ENCODE data around the gene COMT. TPM values are rescaled to one million over a fixed set of nuclear protein-coding genes. Genes with fewer than 3 reads are reported as not detected.

COMT gene
- total RNA-seq, 1 experiment from 2014 or later: 30.8 TPM

- no peaks in the 10 kb centered on the region for H3K36me3 Mint-ChIP-seq
- no peak overlapping the region for H3K27ac Mint-ChIP-seq
- no peaks in the 10 kb centered on the region for H3K9me3 Mint-ChIP-seq
- TF ChIP-seq ZNF423 (CRISPR knock-in tag; IDR thresholded peaks at IDR 0.05): no peak
- TF ChIP-seq GABPB1 (CRISPR knock-in tag; IDR thresholded peaks at IDR 0.05): no peak
- TF ChIP-seq, protein P1, sequence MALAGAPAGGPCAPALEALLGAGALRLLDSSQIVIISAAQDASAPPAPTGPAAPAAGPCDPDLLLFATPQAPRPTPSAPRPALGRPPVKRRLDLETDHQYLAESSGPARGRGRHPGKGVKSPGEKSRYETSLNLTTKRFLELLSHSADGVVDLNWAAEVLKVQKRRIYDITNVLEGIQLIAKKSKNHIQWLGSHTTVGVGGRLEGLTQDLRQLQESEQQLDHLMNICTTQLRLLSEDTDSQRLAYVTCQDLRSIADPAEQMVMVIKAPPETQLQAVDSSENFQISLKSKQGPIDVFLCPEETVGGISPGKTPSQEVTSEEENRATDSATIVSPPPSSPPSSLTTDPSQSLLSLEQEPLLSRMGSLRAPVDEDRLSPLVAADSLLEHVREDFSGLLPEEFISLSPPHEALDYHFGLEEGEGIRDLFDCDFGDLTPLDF (CRISPR knock-in tag; IDR thresholded peaks at IDR 0.05): 0 out of 2 replicates have a peak, but pooled peaks have one; percentile 22
- TF ChIP-seq, protein P2, sequence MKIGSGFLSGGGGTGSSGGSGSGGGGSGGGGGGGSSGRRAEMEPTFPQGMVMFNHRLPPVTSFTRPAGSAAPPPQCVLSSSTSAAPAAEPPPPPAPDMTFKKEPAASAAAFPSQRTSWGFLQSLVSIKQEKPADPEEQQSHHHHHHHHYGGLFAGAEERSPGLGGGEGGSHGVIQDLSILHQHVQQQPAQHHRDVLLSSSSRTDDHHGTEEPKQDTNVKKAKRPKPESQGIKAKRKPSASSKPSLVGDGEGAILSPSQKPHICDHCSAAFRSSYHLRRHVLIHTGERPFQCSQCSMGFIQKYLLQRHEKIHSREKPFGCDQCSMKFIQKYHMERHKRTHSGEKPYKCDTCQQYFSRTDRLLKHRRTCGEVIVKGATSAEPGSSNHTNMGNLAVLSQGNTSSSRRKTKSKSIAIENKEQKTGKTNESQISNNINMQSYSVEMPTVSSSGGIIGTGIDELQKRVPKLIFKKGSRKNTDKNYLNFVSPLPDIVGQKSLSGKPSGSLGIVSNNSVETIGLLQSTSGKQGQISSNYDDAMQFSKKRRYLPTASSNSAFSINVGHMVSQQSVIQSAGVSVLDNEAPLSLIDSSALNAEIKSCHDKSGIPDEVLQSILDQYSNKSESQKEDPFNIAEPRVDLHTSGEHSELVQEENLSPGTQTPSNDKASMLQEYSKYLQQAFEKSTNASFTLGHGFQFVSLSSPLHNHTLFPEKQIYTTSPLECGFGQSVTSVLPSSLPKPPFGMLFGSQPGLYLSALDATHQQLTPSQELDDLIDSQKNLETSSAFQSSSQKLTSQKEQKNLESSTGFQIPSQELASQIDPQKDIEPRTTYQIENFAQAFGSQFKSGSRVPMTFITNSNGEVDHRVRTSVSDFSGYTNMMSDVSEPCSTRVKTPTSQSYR (CRISPR knock-in tag; IDR thresholded peaks at IDR 0.05): 0 out of 2 replicates have a peak, but pooled peaks have one; percentile 37
- TF ChIP-seq ZNF396 (CRISPR knock-in tag; IDR thresholded peaks at IDR 0.05; ENCODE audit: borderline replicate concordance): no peak
- DNase-seq (ENCODE audit: low spot score) (no peak), ATAC-seq (peak; percentile 60)
- H3K4me3 Mint-ChIP-seq: no peak overlapping the region
- H3K27me3 Mint-ChIP-seq (ENCODE audit: low read depth): no peaks in the 10 kb centered on the region; the same call in 1 of the 2 replicates
- ChIA-PET CTCF (interaction anchor here (0.9 to 6.3 kb wide), 13 partner anchors 10 to 223 kb away, joined by 3 to 56 read pairs (median 4); no protein-coding TSS in a partner anchor), POLR2A (no interaction called here)
- peaks cover 11% of the 10 kb centered on the region for H3K4me1 Mint-ChIP-seq
Measured at GRCh38 chr22:19903031-19903430, 38.5 kb upstream of the COMT start.

DNA sequence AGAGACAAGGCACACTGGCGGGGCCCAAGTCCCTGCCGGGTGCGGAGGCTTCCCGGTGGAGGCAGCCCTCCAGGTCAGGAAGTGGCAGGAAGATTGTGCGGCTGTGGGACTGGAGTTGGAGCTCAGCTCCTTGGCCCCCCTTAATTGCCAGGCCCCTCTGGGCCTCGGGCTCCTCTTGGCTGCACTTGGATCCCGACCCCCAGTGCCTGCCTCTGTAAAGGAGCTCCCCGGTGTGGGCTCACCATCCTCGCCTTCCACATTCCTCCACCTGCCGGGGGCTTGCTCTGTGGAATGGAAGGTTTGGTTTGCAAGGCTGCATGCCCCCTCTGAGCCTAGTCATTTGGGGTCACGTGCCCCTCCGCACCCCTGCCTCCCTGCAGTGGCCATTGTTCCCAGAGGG, 38.1 kb upstream of the COMT start:
- ATAC-seq (peak; percentile 17), DNase-seq (ENCODE audit: low spot score) (no peak)
- no peaks in the 10 kb centered on the region; the same call in 1 of the 2 replicates for H3K27me3 Mint-ChIP-seq (ENCODE audit: low read depth)
- H3K4me1 Mint-ChIP-seq: peaks cover 11% of the 10 kb centered on the region
- no peaks in the 10 kb centered on the region for H3K9me3 Mint-ChIP-seq
- ChIA-PET POLR2A (no interaction called here), CTCF (interaction anchor here (0.9 to 6.3 kb wide), 11 partner anchors 10 to 224 kb away, joined by 3 to 56 read pairs (median 4); no protein-coding TSS in a partner anchor)
- H3K27ac Mint-ChIP-seq: no peak overlapping the region
- TF ChIP-seq JAZF1 (CRISPR knock-in tag; IDR thresholded peaks at IDR 0.05) (no peak), ZNF232 (CRISPR knock-in tag; IDR thresholded peaks at IDR 0.05) (no peak), NR2C2 (CRISPR knock-in tag; IDR thresholded peaks at IDR 0.05) (no peak), SMAD4 (CRISPR knock-in tag; IDR thresholded peaks at IDR 0.05) (no peak), ZBTB21 (CRISPR knock-in tag; IDR thresholded peaks at IDR 0.05; ENCODE audit: borderline replicate concordance) (no peak), EMX1 (CRISPR knock-in tag; IDR thresholded peaks at IDR 0.05) (no peak), MYBL2 (CRISPR knock-in tag; IDR thresholded peaks at IDR 0.05) (no peak), CREB1 (CRISPR knock-in tag; IDR thresholded peaks at IDR 0.05) (no peak), CREM (CRISPR knock-in tag; IDR thresholded peaks at IDR 0.05) (no peak)
- no peaks in the 10 kb centered on the region for H3K36me3 Mint-ChIP-seq
- no peak overlapping the region for H3K4me3 Mint-ChIP-seq

DNA sequence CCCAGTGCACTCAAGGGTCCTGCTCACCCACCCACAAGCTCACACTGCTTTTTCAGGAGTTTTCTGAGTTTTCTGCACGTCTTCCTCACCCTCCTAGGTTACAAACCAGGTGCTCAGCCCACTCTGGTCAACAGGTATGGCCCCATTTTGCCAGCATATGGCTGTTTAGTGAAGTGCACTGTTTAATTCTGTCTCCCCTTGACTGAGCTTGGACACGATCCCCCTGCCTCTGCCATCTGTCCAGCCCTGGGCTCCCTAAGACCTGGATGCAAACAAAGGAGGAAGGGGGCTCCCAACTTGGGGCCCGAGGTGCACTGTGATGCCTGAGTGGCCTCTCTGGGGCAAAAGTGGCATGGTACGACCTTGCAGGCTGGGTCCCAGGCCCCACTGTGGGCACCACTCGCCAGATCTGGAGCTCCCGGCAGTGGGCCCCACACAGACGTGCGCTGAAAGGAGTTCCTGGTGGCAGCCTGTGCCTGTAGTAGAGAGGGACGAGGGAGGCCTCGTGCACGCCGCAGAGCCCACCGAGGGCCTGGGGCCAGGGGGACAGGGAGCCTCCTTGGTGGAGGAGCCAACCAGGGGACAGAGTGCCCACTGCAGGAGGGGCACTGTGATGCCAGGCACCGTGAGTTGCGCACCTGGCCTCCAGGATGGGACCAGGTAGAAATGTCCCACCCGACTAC, 37.3 kb upstream of the COMT start:
- Mint-ChIP-seq H3K36me3 (no peaks in the 10 kb centered on the region), H3K9me3 (no peaks in the 10 kb centered on the region), H3K27me3 (ENCODE audit: low read depth) (no peaks in the 10 kb centered on the region; the same call in 1 of the 2 replicates), H3K4me1 (peaks cover 11% of the 10 kb centered on the region), H3K27ac (peak overlapping the region; percentile 57; the same call in 1 of the 2 replicates), H3K4me3 (no peak overlapping the region)
- POLR2A ChIA-PET: no interaction called here
- DNase-seq (ENCODE audit: low spot score) (no peak), ATAC-seq (no peak)
- TF ChIP-seq ZNF138 (CRISPR knock-in tag; conservative IDR thresholded peaks at IDR 0.05): no peak
- no peak for TF ChIP-seq SMAD4 (CRISPR knock-in tag; IDR thresholded peaks at IDR 0.05)
- CTCF ChIA-PET: interaction anchor here (0.6 to 6.3 kb wide), 9 partner anchors 30 to 181 kb away, joined by 3 to 56 read pairs (median 3); partner anchors contain the start of gene GP1BB

DNA sequence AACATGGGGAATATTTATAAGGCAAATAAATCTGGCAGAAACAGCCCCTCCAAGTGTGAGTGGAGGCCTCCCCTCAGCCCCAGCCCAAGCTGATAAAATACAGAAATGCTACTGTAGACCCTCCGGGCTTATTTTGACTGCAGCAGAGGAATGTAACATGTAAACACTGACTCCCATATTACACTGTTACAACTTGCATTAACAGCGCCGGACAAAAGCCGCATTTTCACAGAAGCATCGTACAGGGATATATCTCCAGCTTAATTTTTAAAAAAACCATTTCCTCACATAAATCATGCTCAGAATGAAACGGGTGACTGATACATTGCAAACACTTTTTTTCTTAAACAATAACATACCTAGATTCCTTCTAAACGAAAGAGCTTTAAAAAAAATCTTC, 36.6 kb upstream of the COMT start:
- Mint-ChIP-seq H3K27me3 (ENCODE audit: low read depth) (no peaks in the 10 kb centered on the region; the same call in 1 of the 2 replicates), H3K4me1 (peaks cover 11% of the 10 kb centered on the region), H3K27ac (no peak overlapping the region), H3K36me3 (no peaks in the 10 kb centered on the region), H3K9me3 (no peaks in the 10 kb centered on the region), H3K4me3 (no peak overlapping the region)
- TF ChIP-seq NFYB (CRISPR knock-in tag; conservative IDR thresholded peaks at IDR 0.05; ENCODE audit: low read depth) (no peak), TEAD4 (CRISPR knock-in tag; IDR thresholded peaks at IDR 0.05) (no peak), ZNF423 (CRISPR knock-in tag; IDR thresholded peaks at IDR 0.05) (no peak), PREB (CRISPR knock-in tag; IDR thresholded peaks at IDR 0.05; ENCODE audit: borderline replicate concordance) (no peak), OVOL2 (CRISPR knock-in tag; IDR thresholded peaks at IDR 0.05; ENCODE audit: borderline replicate concordance) (no peak), MAX (CRISPR knock-in tag; IDR thresholded peaks at IDR 0.05) (no peak), ZNF232 (CRISPR knock-in tag; IDR thresholded peaks at IDR 0.05) (no peak)
- ChIA-PET POLR2A (no interaction called here), CTCF (interaction anchor here (0.6 to 6.3 kb wide), 5 partner anchors 29 to 181 kb away, joined by 3 to 56 read pairs (median 3); partner anchors contain the start of gene GP1BB)
- ATAC-seq: no peak
- DNase-seq (ENCODE audit: low spot score): no peak

Measured in WTC11 (cell line).